Neural cell (in vitro differentiated cells): ENCODE measurements around the gene TMEM184B. TPM values are rescaled to one million over a fixed set of nuclear protein-coding genes. Genes with fewer than 3 reads are reported as not detected.

Experiments
- H2AFZ ChIP-seq: fragments of 200-600, 300-800 bp; sonication (generic), shearing (Covaris generic); 2 replicates; pipeline ENCODE4 v1.6.0; 2014; ENCODE audit warnings: low read depth, mild to moderate bottlenecking, antibody characterized with exemption, low read length, moderate library complexity
- H3F3A ChIP-seq: fragments of 200-600 bp; shearing (Covaris generic); 2 replicates; pipeline ENCODE4 v1.6.1; 2016; ENCODE audit warnings: mild to moderate bottlenecking, moderate library complexity, mixed read lengths, antibody characterized with exemption, low read length; ENCODE audit not compliant: insufficient read depth, poor library complexity, severe bottlenecking
- H3K27ac ChIP-seq: fragments of 200-600, 300-800 bp; sonication (generic), shearing (Covaris generic); 2 replicates; pipeline ENCODE4 v1.5.1; 2014; ENCODE audit warnings: mild to moderate bottlenecking, low read length, moderate library complexity
- H3K27me3 ChIP-seq: fragments of 300-800, 200-600 bp; sonication (generic), shearing (Covaris generic); 2 replicates; pipeline ENCODE4 v1.6.0; 2014; ENCODE audit warnings: mild to moderate bottlenecking, low read depth, low read length, moderate library complexity; ENCODE audit not compliant: insufficient read depth
- H3K36me3 ChIP-seq: fragments of 300-800, 200-600 bp; sonication (generic), shearing (Covaris generic); 2 replicates; pipeline ENCODE4 v1.5.1; 2014; ENCODE audit warnings: mild to moderate bottlenecking, antibody characterized with exemption, low read length, moderate library complexity; ENCODE audit not compliant: insufficient read depth
- H3K4me2 ChIP-seq: fragments of 300-800, 200-600 bp; sonication (generic), shearing (Covaris generic); 2 replicates; pipeline ENCODE4 v1.6.0; 2014; ENCODE audit warnings: mild to moderate bottlenecking, low read length
- H3K4me3 ChIP-seq: fragments of 300-800, 200-600 bp; sonication (generic), shearing (Covaris generic); 2 replicates; pipeline ENCODE4 v1.5.1; 2014; ENCODE audit warnings: mild to moderate bottlenecking, low read length, moderate library complexity
- H3K79me2 ChIP-seq: fragments of 200-600 bp; shearing (Covaris generic); replicated peaks from 2 replicates; pipeline ENCODE4 v1.6.0; 2014; ENCODE audit warnings: mild to moderate bottlenecking, low read length, moderate library complexity; ENCODE audit not compliant: insufficient read depth
- H3K9ac ChIP-seq: fragments of 300-800, 200-600 bp; sonication (generic), shearing (Covaris generic); 2 replicates; pipeline ENCODE4 v1.6.1; 2016; ENCODE audit warnings: mild to moderate bottlenecking, low read length, mixed read lengths
- H3K9me2 ChIP-seq: fragments of 200-600 bp; shearing (Covaris generic); 2 replicates; pipeline ENCODE4 v1.6.1; 2016; ENCODE audit warnings: mild to moderate bottlenecking, low read length, mixed read lengths; ENCODE audit not compliant: insufficient read depth
- H3K9me3 ChIP-seq: fragments of 200-600, 300-800 bp; sonication (generic), shearing (Covaris generic); 2 replicates; pipeline ENCODE4 v1.6.1; 2016; ENCODE audit warnings: mild to moderate bottlenecking, mixed run types, low read length, moderate library complexity, mixed read lengths
- H4K20me1 ChIP-seq: fragments of 200-600 bp; shearing (Covaris generic); 2 replicates; pipeline ENCODE4 v1.6.1; 2016; ENCODE audit warnings: mild to moderate bottlenecking, mixed run types; ENCODE audit not compliant: insufficient read depth
- CTCF ChIP-seq: fragments of 450-650 bp; IDR thresholded peaks from 2 replicates; pipeline ENCODE4 v1.5.1; 2014; ENCODE audit warnings: antibody characterized with exemption, mild to moderate bottlenecking, moderate library complexity; ENCODE audit not compliant: poor library complexity, severe bottlenecking
- EP300 ChIP-seq: fragments of 450-650 bp; conservative IDR thresholded peaks from 2 replicates; pipeline ENCODE4 v1.6.1; 2014; ENCODE audit warnings: antibody characterized with exemption, mild to moderate bottlenecking, moderate library complexity; ENCODE audit not compliant: poor library complexity, severe bottlenecking
- EZH2 ChIP-seq: fragments of 200-600, 300-800 bp; shearing (Covaris generic), sonication (generic); IDR thresholded peaks from 2 replicates; pipeline ENCODE4 v1.6.1; 2014; ENCODE audit warnings: antibody characterized with exemption, low read length, borderline replicate concordance, mild to moderate bottlenecking; ENCODE audit not compliant: insufficient read depth, poor library complexity, severe bottlenecking
- MXI1 ChIP-seq: fragments of 450-650 bp; conservative IDR thresholded peaks from 2 replicates; pipeline ENCODE4 v1.6.1; 2014; ENCODE audit warnings: antibody characterized with exemption, mild to moderate bottlenecking; ENCODE audit not compliant: poor library complexity, severe bottlenecking
- POLR2AphosphoS5 ChIP-seq: IDR thresholded peaks from 2 replicates; pipeline ENCODE4 v1.6.1; 2012
- RAD21 ChIP-seq: fragments of 450-650 bp; conservative IDR thresholded peaks from 2 replicates; pipeline ENCODE4 v1.6.1; 2014; ENCODE audit warnings: antibody characterized with exemption, mild to moderate bottlenecking, moderate library complexity
- REST ChIP-seq: IDR thresholded peaks from 2 replicates; pipeline ENCODE4 v1.6.1; 2012; ENCODE audit warnings: borderline replicate concordance
- SMC3 ChIP-seq: fragments of 450-650 bp; conservative IDR thresholded peaks from 2 replicates; pipeline ENCODE4 v1.6.1; 2014; ENCODE audit warnings: antibody characterized with exemption, mild to moderate bottlenecking, moderate library complexity; ENCODE audit not compliant: poor library complexity
- TAF1 ChIP-seq: IDR thresholded peaks from 2 replicates; pipeline ENCODE4 v1.6.1; 2012; ENCODE audit warnings: low read depth
- polyA plus RNA-seq: library from polyadenylated mRNA; depleted of rRNA; stranded (reverse); fragments of >200 nt; gene quantifications from 2 replicates; pipeline ENCODE4 v1.2.3, GENCODE V29; 2014

The TMEM184B gene
- polyA plus RNA-seq, 1 donor from 2014 or later: 19.7 TPM

GRCh38 chr22:38309614-38310517 is 37.1 kb upstream of the TMEM184B start:
- no peak overlapping the region for H3K4me3 ChIP-seq
- peaks cover 87% of the 10 kb centered on the region for H3K79me2 ChIP-seq
- no peaks in the 10 kb centered on the region for H3K27me3 ChIP-seq
- TF ChIP-seq MXI1 (no peak), SMC3 (no peak)
- no peak overlapping the region for H2AFZ ChIP-seq
- no peaks in the 10 kb centered on the region for H3K9me3 ChIP-seq
- no peak overlapping the region for H3K9ac ChIP-seq
- no peak overlapping the region for H3K27ac ChIP-seq
- no peaks in the 10 kb centered on the region for H3K36me3 ChIP-seq
- H4K20me1 ChIP-seq: peaks cover 74% of the 10 kb centered on the region
- no peak overlapping the region for H3K4me2 ChIP-seq
- no peaks in the 10 kb centered on the region for H3K9me2 ChIP-seq
- H3F3A ChIP-seq: no peaks in the 10 kb centered on the region

DNA sequence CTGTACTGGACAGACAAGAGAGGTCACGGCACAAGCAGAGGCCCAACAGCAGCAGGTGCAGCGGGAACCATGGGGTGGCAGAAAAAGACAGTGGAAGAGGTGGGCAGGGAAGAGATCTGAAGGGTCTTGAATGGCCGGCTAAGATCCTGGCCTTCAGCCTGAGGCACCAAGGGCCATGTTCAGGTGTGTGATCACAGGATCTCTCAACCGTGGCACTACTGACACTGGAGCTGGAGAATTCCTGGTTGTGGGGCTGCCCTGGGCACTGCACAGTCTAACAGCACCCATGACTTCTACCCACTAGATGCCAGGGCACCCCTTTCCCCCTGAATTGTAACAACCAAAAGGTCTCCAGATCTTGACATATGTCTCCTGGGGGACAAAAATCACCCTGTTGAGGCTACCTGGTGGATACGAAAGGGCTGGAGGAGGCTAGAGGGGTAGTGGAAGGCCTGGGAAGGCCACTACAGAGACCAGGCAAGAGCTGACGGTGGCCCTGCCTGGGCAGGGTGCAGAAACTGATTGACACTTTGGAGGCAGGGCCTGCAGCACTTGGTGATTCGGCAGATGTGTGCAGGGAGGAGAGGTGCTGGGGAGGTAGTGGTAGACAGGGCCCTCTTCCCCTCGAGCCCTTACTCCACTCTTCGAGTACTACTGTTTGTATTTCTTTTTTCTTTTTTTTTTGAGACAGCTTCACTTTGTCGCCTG is 36.1 kb upstream of the TMEM184B start:
- TF ChIP-seq POLR2AphosphoS5 (no peak), EZH2 (no peak), MXI1 (no peak), CTCF (no peak), SMC3 (no peak), TAF1 (no peak), REST (no peak), EP300 (no peak), RAD21 (no peak)
- H3K79me2 ChIP-seq: peaks cover 86% of the 10 kb centered on the region
- H2AFZ ChIP-seq: no peak overlapping the region
- H3K36me3 ChIP-seq: no peaks in the 10 kb centered on the region
- H3K4me3 ChIP-seq: no peak overlapping the region
- no peak overlapping the region for H3K9ac ChIP-seq
- H3K9me2 ChIP-seq: no peaks in the 10 kb centered on the region
- no peak overlapping the region for H3K27ac ChIP-seq
- no peaks in the 10 kb centered on the region for H3F3A ChIP-seq
- peaks cover 73% of the 10 kb centered on the region for H4K20me1 ChIP-seq
- no peak overlapping the region for H3K4me2 ChIP-seq
- no peaks in the 10 kb centered on the region for H3K9me3 ChIP-seq
- H3K27me3 ChIP-seq: no peaks in the 10 kb centered on the region
